Activated T-helper 1 cell treated with Interleukin-2 at 50 U/mL for 16 hours (primary cell): Measurements from ENCODE around the gene TERF2IP.

Experiments
- DNase-seq: peaks from one replicate; pipeline ENCODE4 v3.0.0-alpha.2; 2020; ENCODE audit warnings: low read depth

The TERF2IP gene

DNA sequence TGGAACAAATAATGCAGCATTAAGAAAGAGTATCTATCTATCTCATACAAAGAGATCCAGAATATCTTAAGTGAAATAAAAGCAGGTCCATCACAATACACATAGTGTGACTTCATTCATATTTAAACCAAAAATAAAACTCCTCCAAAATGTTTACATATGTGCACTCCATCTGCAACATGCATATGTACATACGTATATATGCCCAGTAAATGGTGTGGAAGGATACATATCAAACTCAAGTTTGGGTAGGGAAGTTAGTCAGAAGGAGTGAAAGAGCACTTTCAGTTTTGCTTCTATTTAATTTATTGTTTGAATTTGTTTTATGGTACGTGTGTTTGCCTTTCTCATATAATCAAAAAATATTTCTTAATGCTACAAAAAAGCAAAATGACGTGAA is 12.5 kb upstream of the TERF2IP start:
- no peak for DNase-seq

DNA sequence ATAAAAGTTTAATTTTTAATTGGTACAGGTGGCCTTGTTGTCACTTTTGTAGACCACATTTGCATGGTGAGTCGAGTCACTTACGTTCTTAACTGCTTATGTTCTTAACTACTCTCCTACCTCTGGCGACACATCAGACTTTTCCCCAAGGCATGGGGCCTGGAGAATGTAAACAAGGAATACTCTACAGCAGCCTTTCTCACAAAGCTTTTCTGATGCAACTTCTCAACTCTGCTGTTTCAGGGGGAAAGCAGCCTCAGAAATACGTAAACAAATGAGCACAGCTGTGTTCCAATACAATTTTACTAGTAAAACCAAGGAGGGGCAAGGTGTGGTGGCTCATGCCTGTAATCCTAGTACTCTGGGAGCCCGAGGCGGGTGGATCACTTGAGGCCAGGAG is 7.0 kb upstream of the TERF2IP start:
- DNase-seq, result no peak

GRCh38 chr16:75644240-75645012 is 3.1 kb upstream of the TERF2IP start:
- DNase-seq, result no peak

- no peak for DNase-seq
These were observed 471 bp upstream of the TERF2IP start for GRCh38 chr16:75647112-75647491.

DNA sequence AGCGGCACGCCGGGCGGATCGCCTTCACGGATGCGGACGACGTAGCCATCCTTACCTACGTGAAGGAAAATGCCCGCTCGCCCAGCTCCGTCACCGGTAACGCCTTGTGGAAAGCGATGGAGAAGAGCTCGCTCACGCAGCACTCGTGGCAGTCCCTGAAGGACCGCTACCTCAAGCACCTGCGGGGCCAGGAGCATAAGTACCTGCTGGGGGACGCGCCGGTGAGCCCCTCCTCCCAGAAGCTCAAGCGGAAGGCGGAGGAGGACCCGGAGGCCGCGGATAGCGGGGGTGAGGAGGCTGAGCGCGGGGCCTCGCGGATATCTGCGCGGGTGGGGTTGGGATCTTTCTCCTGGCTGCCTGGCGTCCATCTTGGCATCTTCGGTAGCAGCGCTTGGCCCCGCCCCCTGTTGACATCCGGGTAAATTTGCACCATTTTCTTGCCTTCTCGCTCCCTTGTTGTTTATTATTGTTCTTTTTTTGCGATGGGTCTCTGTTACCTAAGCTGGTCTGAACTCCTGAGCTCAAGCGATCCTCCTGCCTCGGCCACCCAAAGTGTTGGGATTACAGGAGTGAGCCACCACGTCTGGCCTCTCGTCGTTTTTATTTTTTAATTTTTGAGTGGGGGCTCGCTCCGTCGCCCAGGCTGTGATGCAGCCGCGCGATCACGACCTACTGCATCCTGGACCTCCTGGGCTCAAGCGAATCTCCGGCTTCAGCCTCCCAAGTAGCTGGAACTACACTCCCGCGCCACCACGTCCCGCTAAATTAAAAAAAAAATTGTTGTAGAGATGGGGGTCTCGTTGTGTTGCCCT is 898 bp downstream of the TERF2IP start:
- peak; percentile 74 for DNase-seq

- no peak for DNase-seq
These were observed 6.3 kb downstream of the TERF2IP start for GRCh38 chr16:75653922-75654321.

DNA sequence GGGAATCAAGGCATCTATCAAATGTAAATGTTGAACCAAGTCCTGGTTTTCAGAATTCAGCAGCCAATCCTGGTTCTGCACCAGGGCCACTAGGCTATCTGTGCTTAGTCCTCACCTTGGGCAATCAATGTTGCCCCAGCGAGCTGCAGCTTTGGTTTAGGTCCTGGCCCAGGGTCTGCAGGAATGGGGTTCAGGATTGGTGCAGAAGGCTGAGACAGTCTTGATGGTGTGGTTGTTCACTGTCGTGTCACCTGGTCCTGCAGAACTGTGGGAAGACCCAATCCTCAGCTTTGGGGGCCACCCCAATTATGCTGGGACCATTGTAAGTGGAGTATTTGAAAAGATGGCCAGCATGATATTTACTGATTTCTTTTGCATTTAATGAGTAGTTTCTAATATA is 10.6 kb downstream of the TERF2IP start:
- DNase-seq, result no peak

DNA sequence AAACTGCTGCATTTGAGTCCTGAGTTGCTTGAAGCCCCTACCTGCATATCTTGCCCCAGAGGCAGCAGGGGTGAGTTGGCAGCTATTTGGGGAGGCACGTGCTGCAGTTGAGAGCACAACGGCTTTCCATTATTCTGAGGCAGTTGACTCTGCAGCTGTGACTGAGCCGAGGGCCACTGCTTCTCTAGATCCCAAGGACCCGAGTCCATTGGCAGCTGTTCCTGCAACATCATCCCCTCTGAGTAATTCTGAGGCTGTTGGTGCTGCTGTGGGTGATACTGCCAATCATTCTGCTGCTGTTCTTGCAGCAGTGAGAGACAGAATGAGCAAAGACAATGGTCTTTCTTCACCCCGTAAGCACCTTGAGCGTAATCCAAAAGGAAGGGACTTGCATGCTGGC is 12.7 kb downstream of the TERF2IP start:
- no peak for DNase-seq

- DNase-seq, result no peak
These were observed 13.2 kb downstream of the TERF2IP start for GRCh38 chr16:75660726-75661302.

GRCh38 chr16:75667503-75667902 is 19.9 kb downstream of the TERF2IP start:
- DNase-seq, result no peak

DNA sequence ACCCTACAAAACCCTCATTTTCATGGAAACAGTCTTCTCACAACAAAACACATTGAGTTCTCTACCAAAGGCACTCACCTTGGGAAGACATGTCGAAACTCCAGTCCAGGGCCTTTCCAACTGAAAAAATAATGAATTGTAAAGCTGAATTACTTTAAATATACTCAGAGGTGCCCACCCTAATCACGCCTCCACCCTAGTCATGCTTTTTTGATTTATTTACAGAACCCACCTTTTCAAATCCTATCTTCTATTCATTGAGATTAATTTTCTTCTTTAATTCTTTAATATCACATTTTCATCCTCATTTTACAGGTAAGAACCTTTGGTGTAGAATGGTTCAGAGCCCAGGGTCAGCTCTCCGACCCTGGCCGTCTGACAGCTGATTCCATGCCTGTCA is 29.3 kb downstream of the TERF2IP start, which contains the start of gene CPHXL2:
Gene CPHXL2 (minus strand): TSS at position 101 of the 400 bp plus-strand sequence. CDS start 10 bp downstream, at position 91.
- DNase-seq, result no peak

DNA sequence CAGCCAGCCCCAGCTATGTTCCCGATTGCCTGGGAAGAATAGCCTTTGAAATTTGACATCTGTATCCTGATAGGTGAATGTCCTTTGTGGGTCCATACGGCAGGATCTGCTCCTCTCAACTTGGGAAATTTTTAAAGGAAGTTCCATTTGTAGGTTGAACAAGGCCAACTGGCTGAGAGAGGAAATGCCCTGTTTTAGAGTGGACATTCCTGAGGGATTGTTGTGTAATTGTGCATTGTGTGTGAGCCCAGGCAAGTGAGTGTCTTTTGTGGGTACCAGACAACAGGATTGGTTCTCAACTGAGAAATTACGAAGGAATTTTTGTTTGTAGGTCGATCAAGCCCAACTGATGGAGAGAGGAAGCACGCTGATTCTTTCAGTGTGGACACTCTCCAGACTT is 31.8 kb downstream of the TERF2IP start:
- no peak for DNase-seq

GRCh38 chr16:75682308-75682707 is 34.7 kb downstream of the TERF2IP start:
- no peak for DNase-seq

- DNase-seq, result no peak
These were observed 39.8 kb downstream of the TERF2IP start for GRCh38 chr16:75687361-75687760.

DNA sequence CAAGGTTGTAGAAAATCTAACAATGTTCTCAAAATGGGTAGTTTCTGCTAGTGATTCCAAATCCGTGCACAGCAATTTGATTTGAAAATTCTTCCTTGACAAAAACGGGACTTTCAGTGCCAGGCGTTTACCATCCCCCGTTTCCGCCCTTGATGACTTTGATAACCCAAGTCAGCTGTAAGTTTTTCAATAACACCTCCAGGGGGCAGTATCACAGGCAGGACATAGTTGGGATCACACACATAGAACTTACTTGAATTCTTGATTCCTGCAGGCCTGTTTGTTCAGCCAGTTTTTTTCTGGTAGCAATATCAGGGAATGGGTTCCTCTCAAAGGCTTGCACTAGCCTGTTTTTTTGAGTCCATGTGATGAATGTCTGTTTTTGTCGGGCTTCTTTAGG is 48.1 kb downstream of the TERF2IP start:
- DNase-seq, result no peak

DNA sequence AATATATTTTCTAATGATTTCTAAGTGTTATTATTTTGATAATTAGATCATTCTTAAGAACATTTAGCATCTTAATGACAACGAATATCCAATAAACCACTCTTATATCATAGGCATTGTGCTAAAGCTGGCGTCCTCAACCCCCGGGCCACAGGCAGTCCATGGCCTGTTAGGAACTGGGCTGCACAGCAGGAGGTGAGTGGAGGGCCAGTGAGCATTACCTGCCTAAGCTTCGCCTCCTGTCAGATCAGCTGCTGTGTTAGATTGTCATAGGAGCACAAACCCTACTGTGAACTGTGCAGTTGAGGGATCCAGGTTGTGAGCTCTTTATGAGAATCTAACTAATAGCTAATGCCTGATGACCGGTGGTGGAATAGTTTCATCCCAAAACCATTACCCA is 50.0 kb downstream of the TERF2IP start:
- no peak for DNase-seq

GRCh38 chr16:75701361-75701760 is 53.8 kb downstream of the TERF2IP start, which contains the start of gene DUXB:
Gene DUXB, minus strand, starts transcription at chr16:75701461. Its CDS starts 43 bp downstream, at chr16:75701418.
- DNase-seq, result no peak

- no peak for DNase-seq
These were observed 54.7 kb downstream of the TERF2IP start for GRCh38 chr16:75702242-75702641.

DNA sequence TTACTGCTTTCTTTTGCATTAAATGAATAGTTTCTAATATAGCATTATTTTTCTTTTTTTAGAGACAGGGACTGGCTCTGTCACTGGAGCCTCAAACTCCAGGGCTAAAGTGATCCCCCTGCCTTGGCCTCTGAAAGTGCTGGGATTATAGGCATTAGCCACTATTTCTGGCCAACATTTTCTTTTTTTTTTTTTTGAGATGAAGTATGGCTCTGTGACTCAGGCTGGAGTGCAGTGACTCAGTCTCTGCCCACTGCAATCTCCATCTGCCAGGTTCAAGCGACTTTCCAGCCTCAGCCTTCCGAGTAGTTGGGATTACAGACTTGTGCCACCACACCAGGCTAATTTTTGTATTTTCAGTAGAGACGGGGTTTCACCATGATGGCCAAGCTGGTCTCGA is 55.7 kb downstream of the TERF2IP start:
- no peak for DNase-seq
